Neuronal stem cell (in vitro differentiated cells): ENCODE results near the gene SMARCA2.

Source experiments
- DNase-seq: peaks from one replicate; pipeline ENCODE4 v3.0.0-alpha.2; 2013; ENCODE audit warnings: low spot score
- H2AFZ ChIP-seq: one replicate; pipeline ENCODE4 v1.6.1; 2013; ENCODE audit warnings: mild to moderate bottlenecking, low read length, inconsistent platforms
- H2AK5ac ChIP-seq: 2 replicates; pipeline ENCODE4 v1.6.1; 2013; ENCODE audit warnings: low read depth, mild to moderate bottlenecking, inconsistent platforms, low read length, moderate library complexity, mixed read lengths
- H2BK120ac ChIP-seq: 2 replicates; pipeline ENCODE4 v1.6.1; 2013; ENCODE audit warnings: low read depth, mild to moderate bottlenecking, inconsistent platforms, low read length, moderate library complexity, mixed read lengths
- H2BK12ac ChIP-seq: one replicate; pipeline ENCODE4 v1.6.1; 2013; ENCODE audit warnings: low read length, inconsistent platforms
- H2BK15ac ChIP-seq: 2 replicates; pipeline ENCODE4 v1.6.1; 2013; ENCODE audit warnings: mild to moderate bottlenecking, low read length, inconsistent platforms, mixed read lengths
- H2BK5ac ChIP-seq: one replicate; pipeline ENCODE4 v1.6.1; 2013; ENCODE audit warnings: inconsistent platforms, mild to moderate bottlenecking, low read length, moderate library complexity
- H3K14ac ChIP-seq: one replicate; pipeline ENCODE4 v1.6.1; 2013; ENCODE audit warnings: low read length, inconsistent platforms
- H3K18ac ChIP-seq: 2 replicates; pipeline ENCODE4 v1.6.1; 2013; ENCODE audit warnings: low read length, inconsistent platforms
- H3K23ac ChIP-seq: 2 replicates; pipeline ENCODE4 v1.6.1; 2013; ENCODE audit warnings: low read depth, mild to moderate bottlenecking, mixed read lengths, low read length, inconsistent platforms; ENCODE audit not compliant: poor library complexity
- H3K27ac ChIP-seq: replicated peaks from 3 replicates; pipeline ENCODE4 v1.5.1; 2013; ENCODE audit warnings: low read length, inconsistent platforms
- H3K27me3 ChIP-seq, 3 experiments: 2 replicates each; pipeline ENCODE4 v1.6.1; 2013; ENCODE audit warnings: low read length in 3 of 3, mild to moderate bottlenecking in 2 of 3, inconsistent platforms in 1 of 3, low read depth in 1 of 3, mixed read lengths in 1 of 3, moderate library complexity in 1 of 3; ENCODE audit not compliant: control insufficient read depth in 3 of 3, insufficient read depth in 3 of 3
- H3K36me3 ChIP-seq, 2 donors: replicated peaks in 1 of 2; 2 replicates each; pipeline ENCODE4 v1.6.1; 2013; ENCODE audit warnings: low read length in 2 of 2; ENCODE audit not compliant: control insufficient read depth in 2 of 2, insufficient read depth in 2 of 2
- H3K4ac ChIP-seq: 2 replicates; pipeline ENCODE4 v1.6.1; 2013; ENCODE audit warnings: inconsistent platforms, mild to moderate bottlenecking, low read length, moderate library complexity
- H3K4me1 ChIP-seq, 2 donors: 1 replicate in 1 of 2; 2 replicates in 1 of 2; pipeline ENCODE4 v1.6.1; 2013; ENCODE audit warnings: low read length in 2 of 2, low read depth in 1 of 2; ENCODE audit not compliant: control insufficient read depth in 2 of 2, insufficient read depth in 1 of 2
- H3K4me2 ChIP-seq: one replicate; pipeline ENCODE4 v1.6.1; 2013; ENCODE audit warnings: mild to moderate bottlenecking, low read length, inconsistent platforms; ENCODE audit not compliant: insufficient read depth, poor library complexity, severe bottlenecking
- H3K4me3 ChIP-seq, 2 donors: 2 replicates each; pipeline ENCODE4 v1.5.1; 2013; ENCODE audit warnings: low read length in 2 of 2, mild to moderate bottlenecking in 2 of 2, inconsistent platforms in 1 of 2, moderate library complexity in 1 of 2
- H3K79me1 ChIP-seq: one replicate; pipeline ENCODE4 v1.6.1; 2013; ENCODE audit warnings: low read depth, mild to moderate bottlenecking, inconsistent platforms, low read length, moderate library complexity
- H3K9ac ChIP-seq: one replicate; pipeline ENCODE4 v1.6.1; 2013; ENCODE audit warnings: mild to moderate bottlenecking, low read depth, low read length, inconsistent platforms; ENCODE audit not compliant: poor library complexity
- H3K9me3 ChIP-seq, 2 donors: replicated peaks in 1 of 2; 2 replicates each; pipeline versions ENCODE3 to v1.6.1; 2013; ENCODE audit warnings: low read length in 2 of 2, mild to moderate bottlenecking in 2 of 2, inconsistent platforms in 1 of 2, low read depth in 1 of 2, mixed read lengths in 1 of 2, moderate library complexity in 1 of 2; ENCODE audit not compliant: control insufficient read depth in 2 of 2, insufficient read depth in 1 of 2
- H4K8ac ChIP-seq: one replicate; pipeline ENCODE4 v1.6.1; 2013; ENCODE audit warnings: low read depth, mild to moderate bottlenecking, inconsistent platforms, low read length, moderate library complexity
- H4K91ac ChIP-seq: one replicate; pipeline ENCODE4 v1.6.1; 2013; ENCODE audit warnings: low read length, low read depth, mild to moderate bottlenecking, inconsistent platforms; ENCODE audit not compliant: poor library complexity
- WGBS, 2 donors: extraction: QIAGEN DNeasy Blood & Tissue Kit; methylation state at CpG; one replicate each; pipeline ENCODE4 v1.1.7; 2013; ENCODE audit warnings: missing lambda C conversion rate in 2 of 2, mixed read lengths in 1 of 2; ENCODE audit not compliant: insufficient read length in 2 of 2, insufficient replicate concordance in 1 of 2; ENCODE audit errors: extremely low coverage in 2 of 2; 5-methylcytosine and 5-hydroxymethylcytosine counted together

SMARCA2 gene

DNA sequence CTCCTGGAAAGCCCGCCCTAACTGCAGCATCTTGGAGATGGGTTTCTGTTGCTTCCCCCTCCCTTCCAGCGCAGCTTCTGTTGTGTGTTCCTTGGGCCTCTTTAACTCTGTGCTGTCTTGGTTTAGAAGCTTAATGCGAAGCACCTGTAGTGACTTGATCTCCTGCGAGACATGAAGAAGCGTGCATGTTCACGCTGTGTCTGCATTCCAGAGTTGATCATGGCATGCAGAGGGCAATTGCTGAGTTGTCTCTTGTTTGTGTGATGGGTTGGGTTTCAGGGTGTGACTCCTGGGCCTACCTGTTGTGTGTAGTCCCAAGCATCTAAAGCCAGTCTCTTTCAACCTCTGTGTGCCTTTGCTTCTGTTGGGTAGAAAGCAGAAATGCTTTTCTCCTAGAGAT is 155.6 kb downstream of the SMARCA2 start:
- Histone ChIP-seq H3K27me3 (no peaks in the 10 kb centered on the region), H2AFZ (no peak overlapping the region), H2BK15ac (no peak overlapping the region), H3K79me1 (no peaks in the 10 kb centered on the region), H3K36me3 (peaks cover 2 to 5% of the 10 kb centered on the region in 2 donors), H3K4me3 (no peak overlapping the region), H2BK5ac (no peak overlapping the region), H3K23ac (no peak overlapping the region), H2BK12ac (no peak overlapping the region), H3K27ac (no peak overlapping the region), H3K14ac (no peak overlapping the region), H3K9me3 (peaks cover 3 to 20% of the 10 kb centered on the region in 2 donors), H3K4ac (no peak overlapping the region), H2BK120ac (no peak overlapping the region), H4K8ac (no peak overlapping the region), H3K4me1 (peaks cover 0 to 4% of the 10 kb centered on the region in 2 donors), H4K91ac (no peak overlapping the region), H3K4me2 (no peak overlapping the region), H3K18ac (no peak overlapping the region), H3K9ac (no peak overlapping the region), H2AK5ac (no peak overlapping the region)
- no CpG with 5 or more reads among the region's 6 CpGs for WGBS, 2 donors
- DNase-seq = no peak

DNA sequence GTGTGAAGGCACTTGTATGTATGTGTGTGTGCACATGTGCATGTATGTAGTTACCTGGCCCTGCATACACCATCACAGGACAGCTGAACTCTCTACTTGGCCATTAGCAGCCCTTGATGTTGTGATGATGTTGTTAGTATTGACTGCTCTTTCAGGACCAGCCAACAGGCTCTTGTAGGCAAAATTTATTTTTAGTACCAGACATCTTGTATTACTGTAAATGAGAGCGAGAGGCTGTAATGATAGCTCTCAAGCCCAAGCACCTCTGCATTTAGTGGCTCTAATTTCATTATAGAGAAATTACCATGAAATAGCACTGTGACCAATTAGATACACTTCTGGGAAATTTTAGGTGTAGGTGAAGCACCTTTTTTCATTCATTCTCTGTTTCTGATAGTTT is 158.0 kb downstream of the SMARCA2 start:
- Histone ChIP-seq H2BK15ac (no peak overlapping the region), H3K27ac (no peak overlapping the region), H3K4me2 (no peak overlapping the region), H3K14ac (no peak overlapping the region), H4K8ac (no peak overlapping the region), H3K4me3 (no peak overlapping the region), H3K79me1 (no peaks in the 10 kb centered on the region), H2BK120ac (no peak overlapping the region), H2AK5ac (no peak overlapping the region), H3K9me3 (peaks cover 3 to 22% of the 10 kb centered on the region in 2 donors), H3K4me1 (no peaks in the 10 kb centered on the region), H3K18ac (no peak overlapping the region), H3K23ac (no peak overlapping the region), H2AFZ (no peak overlapping the region), H4K91ac (no peak overlapping the region), H2BK5ac (no peak overlapping the region), H3K36me3 (peaks cover 2 to 5% of the 10 kb centered on the region in 2 donors), H3K4ac (no peak overlapping the region), H2BK12ac (no peak overlapping the region), H3K27me3 (no peaks in the 10 kb centered on the region), H3K9ac (no peak overlapping the region)
- no peak for DNase-seq
- no CpG with 5 or more reads among the region's 1 CpG for WGBS, 2 donors

DNA sequence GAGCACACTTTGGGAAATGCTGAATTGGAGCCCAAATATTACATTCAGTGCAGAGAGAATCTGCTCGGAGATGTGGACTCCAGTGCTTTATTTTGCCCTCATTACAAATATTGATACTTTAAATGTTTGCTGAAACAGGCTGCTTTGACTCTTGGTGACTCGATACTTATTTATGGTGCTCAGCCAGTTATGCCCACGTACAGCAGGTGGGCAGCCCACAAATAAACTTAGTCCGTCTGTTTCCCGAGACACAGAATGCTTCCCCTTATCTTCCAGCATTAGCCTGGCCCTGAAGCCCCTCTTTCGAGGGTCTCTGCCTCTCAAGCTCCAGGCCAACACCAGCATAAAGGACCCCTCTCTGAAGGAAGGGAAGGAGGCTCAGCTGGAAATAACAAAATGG is 158.7 kb downstream of the SMARCA2 start:
- Histone ChIP-seq H4K8ac (no peak overlapping the region), H3K36me3 (peaks cover 1 to 2% of the 10 kb centered on the region in 2 donors), H3K27ac (no peak overlapping the region), H3K9ac (no peak overlapping the region), H2BK12ac (no peak overlapping the region), H2BK5ac (no peak overlapping the region), H4K91ac (no peak overlapping the region), H3K14ac (no peak overlapping the region), H3K4me1 (no peaks in the 10 kb centered on the region), H3K27me3 (no peaks in the 10 kb centered on the region), H3K23ac (no peak overlapping the region), H3K4me2 (no peak overlapping the region), H3K9me3 (peaks cover 3 to 22% of the 10 kb centered on the region in 2 donors), H2BK15ac (no peak overlapping the region), H3K4me3 (no peak overlapping the region), H3K4ac (no peak overlapping the region), H2AK5ac (no peak overlapping the region), H3K79me1 (no peaks in the 10 kb centered on the region), H2AFZ (no peak overlapping the region), H3K18ac (no peak overlapping the region), H2BK120ac (no peak overlapping the region)
- no CpG with 5 or more reads among the region's 6 CpGs for WGBS, 2 donors
- no peak for DNase-seq

DNA sequence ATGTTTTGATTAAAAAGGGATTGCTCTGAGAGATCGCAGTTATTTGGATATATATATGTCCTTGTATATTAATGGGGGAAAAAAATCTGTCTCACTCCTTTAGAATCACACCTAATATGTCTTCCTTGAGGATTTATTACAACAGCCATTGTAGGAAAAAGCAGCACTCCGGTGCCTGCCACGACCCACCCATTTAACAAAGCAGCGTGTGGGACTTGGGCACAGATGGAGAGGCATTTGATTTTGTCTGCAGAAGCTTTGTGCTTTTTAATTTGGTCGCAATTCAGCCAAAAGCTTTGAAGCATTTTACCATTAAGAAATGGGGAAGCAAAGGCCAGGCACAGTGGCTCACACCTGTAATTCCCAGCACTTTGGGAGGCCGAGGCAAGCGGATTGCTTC is 159.2 kb downstream of the SMARCA2 start:
- DNase-seq = no peak
- H3K14ac ChIP-seq = no peak overlapping the region
- H3K4me3 ChIP-seq = no peak overlapping the region
- H4K91ac ChIP-seq = no peak overlapping the region
- H2AK5ac ChIP-seq = no peak overlapping the region
- no peak overlapping the region for H3K27ac ChIP-seq
- no peaks in the 10 kb centered on the region for H3K4me1 ChIP-seq
- H2BK12ac ChIP-seq = no peak overlapping the region
- H3K4ac ChIP-seq = no peak overlapping the region
- H2BK15ac ChIP-seq = no peak overlapping the region
- no peak overlapping the region for H3K9ac ChIP-seq
- no peak overlapping the region for H4K8ac ChIP-seq
- WGBS, 2 donors = no CpG with 5 or more reads among the region's 7 CpGs
- no peak overlapping the region for H2AFZ ChIP-seq
- peaks cover 0 to 2% of the 10 kb centered on the region in 2 donors for H3K36me3 ChIP-seq
- H3K27me3 ChIP-seq = no peaks in the 10 kb centered on the region
- H3K23ac ChIP-seq = no peak overlapping the region
- H2BK120ac ChIP-seq = no peak overlapping the region
- H3K79me1 ChIP-seq = no peaks in the 10 kb centered on the region
- peaks cover 3 to 22% of the 10 kb centered on the region in 2 donors for H3K9me3 ChIP-seq
- H3K4me2 ChIP-seq = no peak overlapping the region
- H2BK5ac ChIP-seq = no peak overlapping the region
- H3K18ac ChIP-seq = no peak overlapping the region
